Activated T-helper 17 cell treated with anti-CD3 and anti-CD28 coated beads, Interleukin-2, amount 50 U/mL, for 72 hours (primary cell): Measurements from ENCODE around the gene OCLN. TPM values are rescaled to one million over a fixed set of nuclear protein-coding genes. Genes with fewer than 3 reads are reported as not detected.
"Not testable (repeated sequence)": the region's sequence is repeated elsewhere in the genome, so short reads cannot be mapped to it uniquely, and the experiment has no call there.

Experiments
- ATAC-seq: fragments of 150-1000 bp; cut with Tn5 transposase; replicated peaks from 2 replicates; pipeline ENCODE4 v1.10.0; 2021; ENCODE audit warnings: mild to moderate bottlenecking, moderate library complexity
- H3K27ac Mint-ChIP-seq: one replicate; pipeline ENCODE4 v1.8.0; 2022; ENCODE audit warnings: mixed read lengths
- H3K27me3 Mint-ChIP-seq: one replicate; pipeline ENCODE4 v1.8.0; 2022; ENCODE audit warnings: mixed read lengths
- H3K36me3 Mint-ChIP-seq: one replicate; pipeline ENCODE4 v1.8.0; 2022; ENCODE audit warnings: low read depth, mild to moderate bottlenecking, mixed read lengths
- H3K4me1 Mint-ChIP-seq: one replicate; pipeline ENCODE4 v1.8.0; 2022; ENCODE audit warnings: mixed read lengths
- H3K4me3 Mint-ChIP-seq: one replicate; pipeline ENCODE4 v1.8.0; 2022; ENCODE audit warnings: mild to moderate bottlenecking, mixed read lengths
- H3K9me3 Mint-ChIP-seq: one replicate; pipeline ENCODE4 v1.8.0; 2022; ENCODE audit warnings: mixed read lengths
- total RNA-seq, 2 donors: library from RNA; stranded (reverse); gene quantifications; one replicate each; pipeline ENCODE4 v1.2.3, GENCODE V29; 2022

Gene OCLN
- total RNA-seq, 2 donors from 2014 or later = 0.76 to 4.4 TPM

DNA sequence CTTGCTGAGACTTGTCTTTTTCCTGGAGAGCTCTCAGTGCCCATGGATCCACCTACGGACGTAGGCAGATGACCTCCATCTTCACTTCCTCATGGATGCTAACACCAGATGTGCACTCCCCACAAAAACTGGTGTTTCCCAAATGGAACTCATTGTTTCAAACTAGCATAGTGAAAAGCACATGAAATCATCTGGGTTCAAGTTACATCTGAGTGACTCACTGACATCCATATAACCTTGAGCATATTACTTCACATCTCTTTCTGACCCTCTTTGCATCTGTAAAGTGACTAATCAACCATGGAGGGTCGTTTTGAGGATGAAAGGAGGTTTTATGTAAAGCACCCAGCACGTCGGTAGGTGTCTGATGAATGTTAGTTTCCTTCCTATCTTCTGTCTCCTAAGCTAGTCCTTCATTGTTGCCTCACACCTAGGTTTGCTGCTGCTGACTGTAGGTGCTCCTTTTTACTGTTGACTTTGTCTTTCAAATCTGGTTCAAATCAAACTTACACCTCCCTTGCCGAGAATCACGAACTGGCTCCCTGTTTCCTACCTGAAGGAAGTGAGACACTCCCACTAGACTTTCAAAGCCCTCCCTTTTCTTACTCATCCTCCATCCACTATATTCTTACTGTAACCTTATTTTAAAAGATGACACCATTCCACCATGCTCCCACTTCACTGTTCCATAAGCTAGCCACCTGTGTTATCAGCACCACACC, 10.3 kb downstream of the OCLN start:
- H3K27me3 Mint-ChIP-seq = peaks cover 5% of the 10 kb centered on the region
- no peak overlapping the region for H3K4me3 Mint-ChIP-seq
- no peak for ATAC-seq
- H3K9me3 Mint-ChIP-seq = no peaks in the 10 kb centered on the region
- H3K36me3 Mint-ChIP-seq = no peaks in the 10 kb centered on the region
- no peak overlapping the region for H3K27ac Mint-ChIP-seq
- no peaks in the 10 kb centered on the region for H3K4me1 Mint-ChIP-seq

DNA sequence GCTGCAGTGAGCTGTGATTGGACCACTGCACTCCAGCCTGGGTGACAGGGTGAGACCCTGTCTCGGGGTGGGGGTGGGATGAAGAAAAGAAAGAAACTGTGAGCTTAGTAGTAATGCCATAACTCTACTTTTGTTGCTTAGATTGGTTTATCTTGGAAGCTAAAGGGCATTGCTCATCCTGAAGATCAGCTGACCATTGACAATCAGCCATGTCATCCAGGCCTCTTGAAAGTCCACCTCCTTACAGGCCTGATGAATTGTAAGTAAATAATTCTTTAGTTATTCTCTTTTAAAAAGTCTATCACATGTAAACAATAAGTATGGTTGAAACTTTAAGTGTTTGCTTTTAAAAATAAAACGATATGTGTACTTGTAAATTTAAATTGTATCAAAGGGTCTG, 11.4 kb downstream of the OCLN start:
- H3K9me3 Mint-ChIP-seq = no peaks in the 10 kb centered on the region
- H3K36me3 Mint-ChIP-seq = no peaks in the 10 kb centered on the region
- ATAC-seq = no peak
- no peak overlapping the region for H3K4me3 Mint-ChIP-seq
- no peak overlapping the region for H3K27ac Mint-ChIP-seq
- peaks cover 5% of the 10 kb centered on the region for H3K27me3 Mint-ChIP-seq
- H3K4me1 Mint-ChIP-seq = no peaks in the 10 kb centered on the region

DNA sequence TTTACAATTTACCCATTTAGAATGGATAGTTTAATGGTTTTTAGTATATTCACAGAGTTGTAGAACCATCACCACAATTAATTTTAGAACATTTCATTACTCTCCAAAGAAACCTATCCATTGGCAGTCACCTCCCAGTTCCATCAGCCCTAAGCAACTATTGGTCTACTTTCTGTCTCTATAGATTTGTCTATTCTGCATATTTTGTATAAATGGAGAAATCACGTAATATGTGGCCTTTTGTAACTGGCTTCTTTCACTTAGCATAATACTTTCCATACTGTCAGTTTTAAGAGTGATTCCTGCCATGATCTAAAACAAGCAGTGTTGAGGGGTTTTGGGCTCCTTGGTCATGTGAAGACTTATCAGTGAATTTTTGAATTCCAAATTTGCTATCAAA, 12.7 kb downstream of the OCLN start:
- Mint-ChIP-seq H3K36me3 (no peaks in the 10 kb centered on the region), H3K27ac (no peak overlapping the region), H3K27me3 (peaks cover 5% of the 10 kb centered on the region), H3K9me3 (no peaks in the 10 kb centered on the region), H3K4me1 (no peaks in the 10 kb centered on the region), H3K4me3 (no peak overlapping the region)
- ATAC-seq = no peak

DNA sequence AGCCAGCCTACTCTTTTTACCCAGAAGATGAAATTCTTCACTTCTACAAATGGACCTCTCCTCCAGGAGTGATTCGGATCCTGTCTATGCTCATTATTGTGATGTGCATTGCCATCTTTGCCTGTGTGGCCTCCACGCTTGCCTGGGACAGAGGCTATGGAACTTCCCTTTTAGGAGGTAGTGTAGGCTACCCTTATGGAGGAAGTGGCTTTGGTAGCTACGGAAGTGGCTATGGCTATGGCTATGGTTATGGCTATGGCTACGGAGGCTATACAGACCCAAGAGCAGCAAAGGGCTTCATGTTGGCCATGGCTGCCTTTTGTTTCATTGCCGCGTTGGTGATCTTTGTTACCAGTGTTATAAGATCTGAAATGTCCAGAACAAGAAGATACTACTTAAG, 16.6 kb downstream of the OCLN start:
- Mint-ChIP-seq H3K4me1 (no peaks in the 10 kb centered on the region), H3K4me3 (no peak overlapping the region), H3K27ac (no peak overlapping the region), H3K27me3 (no peaks in the 10 kb centered on the region), H3K36me3 (no peaks in the 10 kb centered on the region), H3K9me3 (no peaks in the 10 kb centered on the region)
- ATAC-seq = no peak

DNA sequence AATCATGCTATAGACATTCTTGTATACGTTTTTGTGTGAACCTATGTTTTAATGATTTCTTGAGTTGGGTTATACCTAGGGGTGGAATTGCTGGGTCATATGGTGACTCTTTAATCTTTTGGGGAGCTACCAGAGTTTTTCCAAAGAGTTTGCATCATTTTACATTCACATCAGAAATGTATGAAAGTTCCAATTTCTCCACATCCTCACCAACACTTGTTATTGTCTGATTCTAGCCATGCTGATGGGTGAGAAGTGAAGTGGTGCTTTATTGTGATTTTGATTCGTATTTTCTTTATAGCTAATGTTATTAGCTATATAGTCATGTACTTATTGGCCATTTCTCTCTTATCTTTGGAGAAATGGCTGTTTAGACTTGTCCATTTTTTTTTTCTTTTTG, 18.1 kb downstream of the OCLN start:
- no peaks in the 10 kb centered on the region for H3K27me3 Mint-ChIP-seq
- H3K4me3 Mint-ChIP-seq = no peak overlapping the region
- H3K27ac Mint-ChIP-seq = no peak overlapping the region
- no peaks in the 10 kb centered on the region for H3K4me1 Mint-ChIP-seq
- ATAC-seq = no peak
- H3K36me3 Mint-ChIP-seq = no peaks in the 10 kb centered on the region
- H3K9me3 Mint-ChIP-seq = no peaks in the 10 kb centered on the region

DNA sequence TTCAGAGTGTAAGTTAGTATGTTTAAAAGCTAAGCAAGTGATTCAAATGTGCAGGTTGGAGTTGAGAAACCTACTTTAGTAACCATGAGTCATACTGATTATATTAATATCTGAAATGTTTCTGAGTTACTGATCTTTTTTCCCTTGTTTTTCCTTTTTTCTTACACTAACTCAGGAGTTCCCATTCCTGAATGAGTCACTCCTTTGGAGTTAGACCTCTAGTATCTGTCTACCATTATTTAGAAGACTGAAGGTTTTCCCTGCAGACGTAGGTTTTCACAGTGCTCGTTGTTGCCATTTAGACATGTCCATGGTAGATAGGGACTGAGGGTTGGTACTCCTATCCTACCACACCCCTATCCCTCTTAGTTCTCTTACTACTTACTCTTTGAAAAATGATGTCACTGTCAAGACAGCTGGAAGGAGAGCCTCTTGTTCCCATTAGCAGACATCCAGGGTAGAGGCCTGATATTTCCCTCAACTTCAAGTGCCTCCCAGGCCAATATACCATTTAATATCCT, 20.2 kb downstream of the OCLN start:
- ATAC-seq = no peak
- Mint-ChIP-seq H3K27ac (no peak overlapping the region), H3K27me3 (no peaks in the 10 kb centered on the region), H3K36me3 (no peaks in the 10 kb centered on the region), H3K4me1 (no peaks in the 10 kb centered on the region), H3K9me3 (no peaks in the 10 kb centered on the region), H3K4me3 (no peak overlapping the region)

DNA sequence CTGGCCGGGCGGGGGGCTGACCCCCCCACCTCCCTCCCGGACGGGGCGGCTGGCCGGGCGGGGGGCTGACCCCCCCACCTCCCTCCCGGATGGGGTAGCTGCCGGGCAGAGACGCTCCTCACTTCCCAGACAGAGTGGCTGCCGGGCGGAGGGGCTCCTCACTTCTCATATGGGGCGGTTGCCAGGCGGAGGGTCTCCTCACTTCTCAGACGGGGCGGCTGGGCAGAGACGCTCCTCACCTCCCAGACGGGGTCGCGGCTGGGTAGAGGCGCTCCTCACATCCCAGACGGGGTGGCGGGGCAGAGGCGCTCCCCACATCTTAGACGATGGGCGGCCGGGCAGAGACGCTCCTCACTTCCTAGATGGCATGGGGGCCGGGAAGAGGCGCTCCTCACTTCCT, 23.0 kb downstream of the OCLN start:
- not testable (repeated sequence) for H3K27ac Mint-ChIP-seq, H3K4me3 Mint-ChIP-seq, H3K9me3 Mint-ChIP-seq, H3K4me1 Mint-ChIP-seq, H3K27me3 Mint-ChIP-seq, H3K36me3 Mint-ChIP-seq, ATAC-seq

DNA sequence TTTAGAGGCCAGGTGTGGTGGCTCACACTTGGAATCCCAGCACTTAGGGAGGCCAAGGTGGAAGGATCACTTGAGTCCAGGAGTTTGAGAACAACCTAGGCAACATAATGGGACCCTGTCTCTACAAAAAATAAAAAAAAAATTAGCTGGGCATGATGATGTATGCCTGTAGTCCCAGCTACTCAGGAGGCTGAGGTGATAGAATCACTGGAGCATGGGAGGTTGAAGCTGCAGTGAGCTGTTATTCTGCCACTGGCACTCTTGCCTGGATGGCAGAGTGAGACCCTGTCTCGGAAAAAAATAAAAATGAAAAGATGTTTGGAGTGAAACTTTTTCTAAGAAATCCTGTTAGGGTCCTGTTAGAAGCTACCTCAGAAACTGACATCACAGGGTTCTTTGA, 24.2 kb downstream of the OCLN start:
- Mint-ChIP-seq H3K9me3 (no peaks in the 10 kb centered on the region), H3K4me1 (no peaks in the 10 kb centered on the region), H3K36me3 (no peaks in the 10 kb centered on the region), H3K4me3 (no peak overlapping the region), H3K27ac (no peak overlapping the region), H3K27me3 (no peaks in the 10 kb centered on the region)
- no peak for ATAC-seq

DNA sequence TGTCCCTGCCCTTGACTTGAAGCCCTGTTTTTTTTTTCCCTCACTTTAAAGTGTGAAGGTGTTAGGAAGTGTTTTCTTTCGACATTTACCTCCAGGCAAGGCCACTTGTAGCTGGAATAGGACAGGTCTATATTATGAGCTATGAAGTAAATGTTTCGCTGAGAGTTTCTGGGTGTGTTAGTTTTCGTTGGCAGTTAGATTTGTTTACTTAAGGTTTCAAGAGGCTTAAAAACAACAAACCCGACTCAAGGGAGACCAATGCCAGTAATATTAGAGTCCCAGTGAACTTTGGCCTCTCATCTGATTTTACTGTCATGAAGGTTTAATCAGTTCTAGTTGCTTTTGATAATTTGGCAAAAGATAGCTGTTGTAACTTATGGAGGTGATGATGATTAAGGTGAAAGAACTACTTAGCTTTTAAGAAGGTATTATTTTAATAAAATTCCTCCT, 25.2 kb downstream of the OCLN start:
- Mint-ChIP-seq H3K36me3 (no peaks in the 10 kb centered on the region), H3K9me3 (no peaks in the 10 kb centered on the region), H3K27ac (no peak overlapping the region), H3K27me3 (no peaks in the 10 kb centered on the region), H3K4me1 (no peaks in the 10 kb centered on the region), H3K4me3 (no peak overlapping the region)
- ATAC-seq = no peak

DNA sequence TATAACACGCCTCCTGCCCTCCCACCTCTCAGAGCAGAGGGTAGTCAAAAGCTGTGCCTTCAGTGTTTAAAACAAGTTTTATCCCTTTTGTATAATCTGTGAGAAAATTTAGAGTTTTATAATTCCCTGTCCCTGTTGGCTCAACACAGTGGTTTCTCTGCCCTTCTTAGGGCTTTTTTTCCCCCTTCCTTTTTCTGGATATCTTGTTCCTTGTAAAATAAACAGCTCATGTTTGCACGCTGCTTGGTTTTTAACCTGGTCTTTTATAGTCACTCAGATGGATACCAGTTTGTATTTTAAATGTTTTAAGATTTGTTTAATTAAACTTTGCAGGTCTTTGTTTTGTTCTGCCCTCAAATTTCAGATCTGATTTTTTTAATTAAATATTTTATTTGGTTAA, 26.7 kb downstream of the OCLN start:
- no peak overlapping the region for H3K4me3 Mint-ChIP-seq
- no peaks in the 10 kb centered on the region for H3K4me1 Mint-ChIP-seq
- no peak overlapping the region for H3K27ac Mint-ChIP-seq
- ATAC-seq = no peak
- no peaks in the 10 kb centered on the region for H3K9me3 Mint-ChIP-seq
- H3K36me3 Mint-ChIP-seq = no peaks in the 10 kb centered on the region
- no peaks in the 10 kb centered on the region for H3K27me3 Mint-ChIP-seq

DNA sequence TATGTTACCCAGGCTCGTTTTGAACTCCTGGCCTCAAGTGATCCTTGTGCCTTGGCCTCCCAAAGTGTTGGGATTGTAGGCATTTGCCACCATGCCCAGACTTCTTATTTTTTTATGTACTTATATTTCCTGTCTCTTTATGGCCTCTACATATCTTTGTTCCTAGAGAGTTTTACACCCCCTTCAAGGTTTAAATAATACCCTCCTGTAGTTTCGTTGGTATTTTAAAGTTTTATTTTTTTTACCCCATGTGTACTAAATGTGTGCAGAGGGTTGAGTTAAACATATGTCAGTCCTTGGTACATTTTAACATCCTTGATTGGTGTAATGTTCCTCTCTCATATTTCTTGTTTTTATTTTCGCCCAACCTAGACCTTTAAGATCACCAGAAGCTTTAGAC, 29.4 kb downstream of the OCLN start:
- no peak overlapping the region for H3K4me3 Mint-ChIP-seq
- ATAC-seq = no peak

DNA sequence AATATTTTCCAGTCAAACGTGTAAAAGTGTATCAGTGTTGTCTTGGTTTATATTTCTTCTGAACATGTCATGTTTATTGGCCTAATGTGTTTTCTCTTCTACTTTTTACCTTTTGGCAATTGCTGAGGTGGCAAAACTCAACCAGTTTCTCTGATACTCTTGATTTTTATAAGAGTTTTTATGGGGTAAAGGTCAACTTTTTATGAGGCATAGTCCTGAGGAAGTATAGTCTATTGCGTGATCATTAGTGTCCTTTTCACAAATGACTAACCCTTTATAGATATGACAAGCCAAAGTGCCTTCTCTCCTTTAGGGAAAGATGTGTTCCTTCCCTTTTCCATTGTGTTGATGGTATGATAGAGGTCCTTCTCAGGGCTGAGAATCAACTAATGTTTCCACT, 32.9 kb downstream of the OCLN start:
- Mint-ChIP-seq H3K27me3 (peaks cover 17% of the 10 kb centered on the region), H3K4me3 (no peak overlapping the region), H3K4me1 (no peaks in the 10 kb centered on the region), H3K27ac (no peak overlapping the region), H3K9me3 (no peaks in the 10 kb centered on the region), H3K36me3 (no peaks in the 10 kb centered on the region)
- ATAC-seq = no peak

More for the DNA sequence above, 29.4 kb downstream of the OCLN start:
- Mint-ChIP-seq H3K9me3 (no peaks in the 10 kb centered on the region), H3K27ac (no peak overlapping the region), H3K4me1 (no peaks in the 10 kb centered on the region), H3K36me3 (no peaks in the 10 kb centered on the region), H3K27me3 (peaks cover 8% of the 10 kb centered on the region)

DNA sequence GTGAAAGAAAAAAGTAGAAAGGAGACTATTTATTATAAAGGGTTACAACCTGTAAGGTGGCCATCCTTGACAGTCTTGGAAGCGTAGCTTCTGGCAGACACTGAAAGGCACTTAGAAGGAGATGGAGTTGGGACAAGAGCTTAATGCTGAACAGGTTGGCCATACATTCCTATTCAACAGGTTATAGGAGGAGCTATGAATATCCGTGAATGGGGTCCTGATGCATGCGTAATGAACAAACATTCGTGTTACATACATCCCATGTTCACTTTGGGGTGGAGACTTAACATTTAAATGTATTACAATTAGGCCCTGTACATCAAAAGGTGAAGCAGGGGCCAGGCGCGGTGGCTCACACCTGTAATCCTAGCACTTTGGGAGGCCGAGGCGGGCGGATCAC, 34.1 kb downstream of the OCLN start:
- Mint-ChIP-seq H3K4me1 (no peaks in the 10 kb centered on the region), H3K4me3 (no peak overlapping the region), H3K36me3 (no peaks in the 10 kb centered on the region), H3K9me3 (no peaks in the 10 kb centered on the region), H3K27me3 (peaks cover 23% of the 10 kb centered on the region), H3K27ac (no peak overlapping the region)
- ATAC-seq = no peak

DNA sequence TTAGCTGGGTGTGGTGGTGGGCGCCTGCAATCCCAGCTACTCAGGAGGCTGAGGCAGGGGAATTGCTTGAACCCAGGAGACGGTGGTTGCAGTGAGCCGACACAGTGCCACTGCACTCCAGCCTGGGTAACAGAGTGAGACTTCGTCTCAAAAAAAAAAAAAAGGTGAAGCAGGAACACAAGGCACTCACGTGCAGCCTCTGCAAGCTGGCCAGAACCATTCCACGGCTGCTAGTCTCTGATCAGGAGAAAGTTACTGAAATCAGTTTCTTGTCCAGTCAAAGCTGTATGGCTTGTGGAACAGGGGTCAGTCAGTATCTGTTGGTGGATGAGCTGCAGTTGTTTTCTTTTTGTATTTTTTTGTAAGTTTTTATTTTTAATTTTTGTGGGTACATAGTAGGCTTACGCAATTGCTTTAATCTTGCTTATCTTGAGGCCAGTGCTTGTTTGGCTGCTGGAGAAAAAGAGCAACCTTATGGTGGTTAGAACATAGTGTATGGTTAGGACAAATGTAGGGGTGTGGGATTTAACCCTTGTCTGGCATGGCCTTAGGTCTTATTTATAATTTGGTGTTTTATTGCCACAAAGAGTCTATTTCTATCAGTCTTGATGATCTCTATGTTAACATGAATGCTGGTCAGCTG, 34.7 kb downstream of the OCLN start:
- Mint-ChIP-seq H3K4me1 (no peaks in the 10 kb centered on the region), H3K4me3 (no peak overlapping the region), H3K9me3 (no peaks in the 10 kb centered on the region), H3K27ac (no peak overlapping the region), H3K27me3 (peaks cover 23% of the 10 kb centered on the region), H3K36me3 (no peaks in the 10 kb centered on the region)
- ATAC-seq = no peak

DNA sequence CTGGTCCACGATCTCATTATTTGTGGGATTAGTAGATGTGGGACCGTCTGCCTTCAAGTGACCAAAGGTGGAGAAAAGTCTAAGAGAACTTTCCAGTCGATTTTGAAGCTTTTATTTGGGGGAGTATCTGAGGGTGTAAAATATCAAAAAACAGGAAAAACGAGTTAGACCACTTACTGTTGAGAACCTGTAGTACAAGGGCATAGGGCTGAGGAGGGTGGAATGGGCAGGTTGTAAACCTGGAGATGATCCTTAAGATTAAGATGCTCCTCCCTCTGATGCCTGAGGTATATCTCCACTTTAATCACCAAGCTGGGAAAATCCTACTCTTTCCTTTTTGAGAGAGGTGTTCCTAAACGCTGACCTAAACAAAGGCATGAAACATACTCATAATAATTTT, 35.4 kb downstream of the OCLN start:
- Mint-ChIP-seq H3K4me3 (no peak overlapping the region), H3K9me3 (no peaks in the 10 kb centered on the region), H3K27me3 (peaks cover 23% of the 10 kb centered on the region), H3K4me1 (no peaks in the 10 kb centered on the region), H3K27ac (no peak overlapping the region), H3K36me3 (no peaks in the 10 kb centered on the region)
- no peak for ATAC-seq
